Activated CD4-positive, alpha-beta T cell treated with anti-CD3 and anti-CD28 coated beads, Interleukin-2, amount 50 U/mL, for 4 hours (primary cell): ENCODE measurements around the gene MRAS.
"Not testable (repeated sequence)": the region's sequence is repeated elsewhere in the genome, so short reads cannot be mapped to it uniquely, and the experiment has no call there.

Source experiments
- DNase-seq, 2 experiments: peaks; one replicate each; pipeline ENCODE4 v3.0.0-alpha.2; 2020

MRAS gene

GRCh38 chr3:138369151-138369900 is 20.9 kb downstream of the MRAS start:
- no peak for DNase-seq

GRCh38 chr3:138370321-138370720 is 21.9 kb downstream of the MRAS start:
- DNase-seq: no peak

- no peak for DNase-seq
Observed at GRCh38 chr3:138371070-138371965, 22.9 kb downstream of the MRAS start.

- no peak for DNase-seq
Observed at GRCh38 chr3:138373087-138373735, 24.8 kb downstream of the MRAS start.

- no peak for DNase-seq
Observed at GRCh38 chr3:138373736-138374094, 25.3 kb downstream of the MRAS start.

- no peak for DNase-seq
Observed at GRCh38 chr3:138374573-138375134, 26.3 kb downstream of the MRAS start.

GRCh38 chr3:138375447-138375846 is 27.1 kb downstream of the MRAS start:
- DNase-seq: no peak

- no peak for DNase-seq
Observed at GRCh38 chr3:138376663-138377062, 28.3 kb downstream of the MRAS start.

GRCh38 chr3:138377212-138377611 is 28.8 kb downstream of the MRAS start:
- DNase-seq: not testable (repeated sequence)

GRCh38 chr3:138377804-138378203 is 29.4 kb downstream of the MRAS start:
- no peak for DNase-seq

- no peak for DNase-seq
Observed at GRCh38 chr3:138378331-138378730, 30.0 kb downstream of the MRAS start.

GRCh38 chr3:138378990-138379389 is 30.6 kb downstream of the MRAS start:
- DNase-seq: no peak

GRCh38 chr3:138381413-138381901 is 33.1 kb downstream of the MRAS start:
- DNase-seq: no peak

GRCh38 chr3:138381950-138382715 is 33.8 kb downstream of the MRAS start:
- DNase-seq: no peak

- DNase-seq: no peak
Observed at GRCh38 chr3:138383715-138384465, 35.5 kb downstream of the MRAS start.

- no peak for DNase-seq
Observed at GRCh38 chr3:138384531-138384930, 36.2 kb downstream of the MRAS start.

GRCh38 chr3:138384976-138385375 is 36.6 kb downstream of the MRAS start:
- no peak for DNase-seq

GRCh38 chr3:138389144-138389601 is 40.8 kb downstream of the MRAS start:
- DNase-seq: no peak

- no peak for DNase-seq
Observed at GRCh38 chr3:138389841-138390581, 41.6 kb downstream of the MRAS start.

GRCh38 chr3:138390582-138390932 is 42.2 kb downstream of the MRAS start:
- DNase-seq: no peak

- DNase-seq: no peak
Observed at GRCh38 chr3:138394156-138394555, 45.8 kb downstream of the MRAS start.
